ENCODE data around the gene GNG4. TPM values are rescaled to one million over a fixed set of nuclear protein-coding genes. Genes with fewer than 3 reads are reported as not detected.

GNG4 gene
- total and polyA plus RNA-seq, 9 of the 15 experiments (the other 6 are each of a cell fraction or from before 2014, with no cell fraction given), result 0.06 to 0.58 (median 0.08) TPM; not detected in 4

DNA sequence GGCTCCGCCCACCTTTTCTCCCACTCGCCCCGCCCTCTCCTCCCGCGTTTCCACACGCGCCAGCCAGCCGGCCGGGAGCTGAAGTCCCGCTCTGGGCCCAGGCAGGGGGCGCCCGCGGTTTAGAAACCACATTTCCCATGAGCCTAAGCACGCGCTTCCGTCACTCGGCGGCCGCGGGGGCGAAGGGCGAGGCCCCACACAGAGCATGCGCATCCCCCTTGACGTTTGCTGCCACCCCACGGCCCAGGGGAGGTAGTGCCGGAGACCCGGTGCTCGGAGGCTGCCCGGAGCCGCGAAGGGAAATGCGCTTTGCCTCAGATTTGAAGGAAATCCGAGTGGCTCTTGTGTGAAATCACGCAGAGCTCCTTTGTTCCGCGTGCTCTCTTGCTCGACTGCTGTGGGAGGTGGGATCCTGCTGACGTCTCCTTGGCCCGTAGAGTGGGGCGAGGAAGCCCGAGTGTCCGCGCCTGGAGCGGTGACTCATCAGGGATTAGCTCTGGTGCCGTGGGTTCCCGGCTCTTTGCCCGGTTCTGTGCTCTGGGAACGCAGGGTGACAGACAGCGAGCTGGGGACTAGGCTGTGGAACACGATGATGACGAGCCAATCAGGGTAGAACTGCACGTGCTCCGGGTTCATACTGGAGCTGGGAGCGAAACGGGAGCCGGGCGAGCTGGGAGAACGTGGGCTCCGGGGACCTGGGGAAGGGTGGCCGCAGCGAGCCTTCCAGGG lies 144.9 kb downstream of the GNG4 start (continued):
- TF ChIP-seq, protein P1, sequence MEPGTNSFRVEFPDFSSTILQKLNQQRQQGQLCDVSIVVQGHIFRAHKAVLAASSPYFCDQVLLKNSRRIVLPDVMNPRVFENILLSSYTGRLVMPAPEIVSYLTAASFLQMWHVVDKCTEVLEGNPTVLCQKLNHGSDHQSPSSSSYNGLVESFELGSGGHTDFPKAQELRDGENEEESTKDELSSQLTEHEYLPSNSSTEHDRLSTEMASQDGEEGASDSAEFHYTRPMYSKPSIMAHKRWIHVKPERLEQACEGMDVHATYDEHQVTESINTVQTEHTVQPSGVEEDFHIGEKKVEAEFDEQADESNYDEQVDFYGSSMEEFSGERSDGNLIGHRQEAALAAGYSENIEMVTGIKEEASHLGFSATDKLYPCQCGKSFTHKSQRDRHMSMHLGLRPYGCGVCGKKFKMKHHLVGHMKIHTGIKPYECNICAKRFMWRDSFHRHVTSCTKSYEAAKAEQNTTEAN (CRISPR knock-in tag; IDR thresholded peaks at IDR 0.05), result peak; percentile 86; the same call in 1 of the 2 replicates
- TF ChIP-seq ADNP (tag; IDR thresholded peaks at IDR 0.05) (no peak), DNMT1 (IDR thresholded peaks at IDR 0.05) (no peak), NEUROD1 (IDR thresholded peaks at IDR 0.05; ENCODE audit: borderline replicate concordance, low read depth, low read length, partially characterized antibody) (peak; percentile 23), XRCC3 (IDR thresholded peaks at IDR 0.05) (no peak), HNRNPUL1 (IDR thresholded peaks at IDR 0.05; ENCODE audit: low read length) (no peak), MEF2A (IDR thresholded peaks at IDR 0.05; ENCODE audit: control insufficient read depth, low read depth, low read length) (no peak), MCM2 (IDR thresholded peaks at IDR 0.05; ENCODE audit: low read depth) (no peak), MTA2 (IDR thresholded peaks at IDR 0.05; ENCODE audit: low read depth) (no peak), ZNF384 (IDR thresholded peaks at IDR 0.05; ENCODE audit: low read depth, low read length) (no peak; the same call in 1 of the 2 replicates), ZNF316 (IDR thresholded peaks at IDR 0.05) (peak; percentile 60), SAFB2 (IDR thresholded peaks at IDR 0.05; ENCODE audit: borderline replicate concordance, low read depth, low read length, severe bottlenecking) (no peak), TFAM (CRISPR knock-in tag; conservative IDR thresholded peaks at IDR 0.05) (no peak), KDM4B (IDR thresholded peaks at IDR 0.05; ENCODE audit: borderline replicate concordance in 2 of 2, low read depth in 1 of 2) (peak in 1 of 2 experiments; percentile 34; a peak in 1 of 4 replicates), ZC3H11A (IDR thresholded peaks at IDR 0.05; ENCODE audit: low read depth, low read length) (no peak), CBX3 (IDR thresholded peaks at IDR 0.05; ENCODE audit: borderline replicate concordance in 1 of 2, low read length in 2 of 2) (0 out of 3 replicates have a peak, but pooled peaks of 1 of the 2 experiments have one; percentile 27), ZFX (CRISPR knock-in tag; IDR thresholded peaks at IDR 0.05) (peak; percentile 75), CBFB (CRISPR knock-in tag; IDR thresholded peaks at IDR 0.05) (peak; percentile 99), ZNF77 (CRISPR knock-in tag; IDR thresholded peaks at IDR 0.05) (no peak), GATAD2A (IDR thresholded peaks at IDR 0.05) (peak; percentile 15), ZFP36 (IDR thresholded peaks at IDR 0.05; ENCODE audit: low read depth, low read length, partially characterized antibody) (no peak), CBX8 (IDR thresholded peaks at IDR 0.05; ENCODE audit: borderline replicate concordance, extremely low read depth, low read depth, low read length, poor library complexity, severe bottlenecking) (no peak), POLR2AphosphoS2 (IDR thresholded peaks at IDR 0.05; ENCODE audit: low read length) (peak; percentile 66; the same call in 1 of the 2 replicates), U2AF2 (optimal IDR thresholded peaks at IDR 0.05; ENCODE audit: low read depth, low read length) (no peak), MXI1 (IDR thresholded peaks at IDR 0.05; ENCODE audit: low read depth, low read length) (no peak), HMG20A (CRISPR knock-in tag; conservative IDR thresholded peaks at IDR 0.05) (no peak)
- TF ChIP-seq, protein P2, sequence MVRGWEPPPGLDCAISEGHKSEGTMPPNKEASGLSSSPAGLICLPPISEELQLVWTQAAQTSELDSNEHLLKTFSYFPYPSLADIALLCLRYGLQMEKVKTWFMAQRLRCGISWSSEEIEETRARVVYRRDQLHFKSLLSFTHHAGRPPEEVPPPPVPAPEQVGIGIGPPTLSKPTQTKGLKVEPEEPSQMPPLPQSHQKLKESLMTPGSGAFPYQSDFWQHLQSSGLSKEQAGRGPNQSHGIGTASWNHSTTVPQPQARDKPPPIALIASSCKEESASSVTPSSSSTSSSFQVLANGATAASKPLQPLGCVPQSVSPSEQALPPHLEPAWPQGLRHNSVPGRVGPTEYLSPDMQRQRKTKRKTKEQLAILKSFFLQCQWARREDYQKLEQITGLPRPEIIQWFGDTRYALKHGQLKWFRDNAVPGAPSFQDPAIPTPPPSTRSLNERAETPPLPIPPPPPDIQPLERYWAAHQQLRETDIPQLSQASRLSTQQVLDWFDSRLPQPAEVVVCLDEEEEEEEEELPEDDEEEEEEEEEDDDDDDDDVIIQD (CRISPR knock-in tag; IDR thresholded peaks at IDR 0.05), result peak; percentile 83; the same call in 1 of the 2 replicates
- TF ChIP-seq, protein P3, sequence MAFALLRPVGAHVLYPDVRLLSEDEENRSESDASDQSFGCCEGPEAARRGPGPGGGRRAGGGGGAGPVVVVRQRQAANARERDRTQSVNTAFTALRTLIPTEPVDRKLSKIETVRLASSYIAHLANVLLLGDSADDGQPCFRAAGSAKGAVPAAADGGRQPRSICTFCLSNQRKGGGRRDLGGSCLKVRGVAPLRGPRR (CRISPR knock-in tag; IDR thresholded peaks at IDR 0.05), result no peak

Measured in K562 (cell line).